Fibroblast of lung (primary cell): ENCODE data around the gene PPP1R1B.

Experiments
- EZH2 ChIP-seq: IDR thresholded peaks from 2 replicates; pipeline ENCODE4 v1.5.1; 2012; ENCODE audit warnings: low read length, control low read depth, mild to moderate bottlenecking; ENCODE audit errors: missing control alignments
- TF ChIP-seq, protein P1 (sequence below), 2 donors: IDR thresholded peaks in 1 of 2; conservative IDR thresholded peaks in 1 of 2; 1 replicate in 1 of 2; 2 replicates in 1 of 2; pipeline ENCODE4 v1.5.1; 2011 to 2012; ENCODE audit warnings: low read length in 2 of 2, control low read depth in 1 of 2, inconsistent platforms in 1 of 2, low read depth in 1 of 2, mild to moderate bottlenecking in 1 of 2

DNA sequence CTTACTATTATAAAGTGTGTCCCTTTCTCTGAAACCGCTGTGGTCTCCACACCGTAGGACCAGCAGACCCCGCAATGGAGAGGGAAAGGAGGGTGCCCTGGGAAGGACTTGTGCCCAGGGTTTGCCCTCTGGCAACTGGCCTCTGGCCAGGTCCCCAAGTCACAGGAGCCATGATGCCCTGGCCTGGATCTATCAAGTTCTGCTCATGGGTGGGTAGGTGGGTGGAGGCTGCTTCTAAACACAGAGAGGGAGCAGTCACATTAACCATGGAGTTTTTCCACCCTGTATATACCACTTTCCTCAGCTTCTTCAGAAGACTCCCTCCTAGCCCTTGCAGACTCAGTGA lies 9.7 kb upstream of the PPP1R1B start:
- no peak for TF ChIP-seq EZH2
- TF ChIP-seq, protein P1, sequence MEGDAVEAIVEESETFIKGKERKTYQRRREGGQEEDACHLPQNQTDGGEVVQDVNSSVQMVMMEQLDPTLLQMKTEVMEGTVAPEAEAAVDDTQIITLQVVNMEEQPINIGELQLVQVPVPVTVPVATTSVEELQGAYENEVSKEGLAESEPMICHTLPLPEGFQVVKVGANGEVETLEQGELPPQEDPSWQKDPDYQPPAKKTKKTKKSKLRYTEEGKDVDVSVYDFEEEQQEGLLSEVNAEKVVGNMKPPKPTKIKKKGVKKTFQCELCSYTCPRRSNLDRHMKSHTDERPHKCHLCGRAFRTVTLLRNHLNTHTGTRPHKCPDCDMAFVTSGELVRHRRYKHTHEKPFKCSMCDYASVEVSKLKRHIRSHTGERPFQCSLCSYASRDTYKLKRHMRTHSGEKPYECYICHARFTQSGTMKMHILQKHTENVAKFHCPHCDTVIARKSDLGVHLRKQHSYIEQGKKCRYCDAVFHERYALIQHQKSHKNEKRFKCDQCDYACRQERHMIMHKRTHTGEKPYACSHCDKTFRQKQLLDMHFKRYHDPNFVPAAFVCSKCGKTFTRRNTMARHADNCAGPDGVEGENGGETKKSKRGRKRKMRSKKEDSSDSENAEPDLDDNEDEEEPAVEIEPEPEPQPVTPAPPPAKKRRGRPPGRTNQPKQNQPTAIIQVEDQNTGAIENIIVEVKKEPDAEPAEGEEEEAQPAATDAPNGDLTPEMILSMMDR (conservative IDR thresholded peaks at IDR 0.05 in 1 of 2, IDR thresholded peaks at IDR 0.05 in 1 of 2; ENCODE audit: low read depth in 1 of 2, low read length in 2 of 2) = no peak
